ENCODE data around the gene RELA. TPM values are rescaled to one million over a fixed set of nuclear protein-coding genes. Genes with fewer than 3 reads are reported as not detected.

Gene RELA
- total and polyA plus RNA-seq, 10 of the 15 experiments (the other 5 are each of a cell fraction or from before 2014, with no cell fraction given): 5.1 to 56.4 (median 34.2) TPM

- in situ Hi-C loops (cut with MboI): no loop called here
Measured at GRCh38 chr11:65634109-65634436, 28.6 kb downstream of the RELA start.

More at GRCh38 chr11:65634109-65634436, 28.6 kb downstream of the RELA start:
- no peaks in the 10 kb centered on the region for H3K9me3 ChIP-seq (replicated peaks; ENCODE audit: control insufficient read depth, insufficient read depth, low read length)
- ChIA-PET CTCF (interaction anchor here (0.6 kb wide), 1 partner anchor 290 kb away, joined by 3 read pairs; no protein-coding TSS in a partner anchor), SMC1A (ENCODE audit: uncharacterized antibody, unreplicated experiment) (no interaction called here), POLR2A (no interaction called here), RAD21 (ENCODE audit: unreplicated experiment) (no interaction called here)
- DNase-seq (ENCODE audit: low read depth, low spot score) (no peak), ATAC-seq (no peak), FAIRE-seq (no peak)
- no peak overlapping the region for H3K4me2 ChIP-seq (ENCODE audit: control insufficient read depth, insufficient read depth)
- no peaks in the 10 kb centered on the region for H3K27me3 ChIP-seq (replicated peaks in 1 of 2; ENCODE audit: control insufficient read depth in 2 of 2, insufficient read depth in 2 of 2, low read length in 1 of 2)
- H3K4me3 ChIP-seq: no peak overlapping the region
- intact Hi-C loops (cut with micrococcal nuclease; ENCODE audit: unreplicated experiment): no loop called here
- peaks cover 9% of the 10 kb centered on the region for H3K79me2 ChIP-seq (ENCODE audit: control insufficient read depth, insufficient read depth, low read length)
- no peak overlapping the region for H3K9ac ChIP-seq (ENCODE audit: control insufficient read depth, insufficient read depth, low read length)
- no peaks in the 10 kb centered on the region for H4K20me1 ChIP-seq (ENCODE audit: control insufficient read depth, insufficient read depth)
- peaks cover 22 to 41% of the 10 kb centered on the region in 2 experiments for H3K36me3 ChIP-seq (ENCODE audit: control insufficient read depth in 2 of 2, insufficient read depth in 2 of 2, low read length in 1 of 2)
- peaks cover 4% of the 10 kb centered on the region; the same call in 1 of the 2 replicates for H3K4me1 ChIP-seq (ENCODE audit: control insufficient read depth, insufficient read depth, low read length)
- H2AFZ ChIP-seq (ENCODE audit: control insufficient read depth, low read depth, low read length): no peak overlapping the region
- BruUV-seq (replicated peaks): no TSS peak
- no peak overlapping the region for H3K27ac ChIP-seq (ENCODE audit: control insufficient read depth, insufficient read depth)
- TF ChIP-seq CEBPB (IDR thresholded peaks at IDR 0.05; ENCODE audit: borderline replicate concordance in 1 of 2, low read depth in 2 of 2, low read length in 2 of 2) (no peak), ZBTB11 (CRISPR knock-in tag; IDR thresholded peaks at IDR 0.05) (no peak), ASH2L (IDR thresholded peaks at IDR 0.05; ENCODE audit: borderline replicate concordance, low read depth) (no peak), BMI1 (IDR thresholded peaks at IDR 0.05; ENCODE audit: borderline replicate concordance) (no peak), IKZF1 (conservative IDR thresholded peaks at IDR 0.05) (no peak), JUNB (IDR thresholded peaks at IDR 0.05) (no peak)
- TF ChIP-seq, protein P1, sequence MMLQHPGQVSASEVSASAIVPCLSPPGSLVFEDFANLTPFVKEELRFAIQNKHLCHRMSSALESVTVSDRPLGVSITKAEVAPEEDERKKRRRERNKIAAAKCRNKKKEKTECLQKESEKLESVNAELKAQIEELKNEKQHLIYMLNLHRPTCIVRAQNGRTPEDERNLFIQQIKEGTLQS (IDR thresholded peaks at IDR 0.05; ENCODE audit: borderline replicate concordance, extremely low read depth, low read depth, low read length): no peak
- TF ChIP-seq, protein P2, sequence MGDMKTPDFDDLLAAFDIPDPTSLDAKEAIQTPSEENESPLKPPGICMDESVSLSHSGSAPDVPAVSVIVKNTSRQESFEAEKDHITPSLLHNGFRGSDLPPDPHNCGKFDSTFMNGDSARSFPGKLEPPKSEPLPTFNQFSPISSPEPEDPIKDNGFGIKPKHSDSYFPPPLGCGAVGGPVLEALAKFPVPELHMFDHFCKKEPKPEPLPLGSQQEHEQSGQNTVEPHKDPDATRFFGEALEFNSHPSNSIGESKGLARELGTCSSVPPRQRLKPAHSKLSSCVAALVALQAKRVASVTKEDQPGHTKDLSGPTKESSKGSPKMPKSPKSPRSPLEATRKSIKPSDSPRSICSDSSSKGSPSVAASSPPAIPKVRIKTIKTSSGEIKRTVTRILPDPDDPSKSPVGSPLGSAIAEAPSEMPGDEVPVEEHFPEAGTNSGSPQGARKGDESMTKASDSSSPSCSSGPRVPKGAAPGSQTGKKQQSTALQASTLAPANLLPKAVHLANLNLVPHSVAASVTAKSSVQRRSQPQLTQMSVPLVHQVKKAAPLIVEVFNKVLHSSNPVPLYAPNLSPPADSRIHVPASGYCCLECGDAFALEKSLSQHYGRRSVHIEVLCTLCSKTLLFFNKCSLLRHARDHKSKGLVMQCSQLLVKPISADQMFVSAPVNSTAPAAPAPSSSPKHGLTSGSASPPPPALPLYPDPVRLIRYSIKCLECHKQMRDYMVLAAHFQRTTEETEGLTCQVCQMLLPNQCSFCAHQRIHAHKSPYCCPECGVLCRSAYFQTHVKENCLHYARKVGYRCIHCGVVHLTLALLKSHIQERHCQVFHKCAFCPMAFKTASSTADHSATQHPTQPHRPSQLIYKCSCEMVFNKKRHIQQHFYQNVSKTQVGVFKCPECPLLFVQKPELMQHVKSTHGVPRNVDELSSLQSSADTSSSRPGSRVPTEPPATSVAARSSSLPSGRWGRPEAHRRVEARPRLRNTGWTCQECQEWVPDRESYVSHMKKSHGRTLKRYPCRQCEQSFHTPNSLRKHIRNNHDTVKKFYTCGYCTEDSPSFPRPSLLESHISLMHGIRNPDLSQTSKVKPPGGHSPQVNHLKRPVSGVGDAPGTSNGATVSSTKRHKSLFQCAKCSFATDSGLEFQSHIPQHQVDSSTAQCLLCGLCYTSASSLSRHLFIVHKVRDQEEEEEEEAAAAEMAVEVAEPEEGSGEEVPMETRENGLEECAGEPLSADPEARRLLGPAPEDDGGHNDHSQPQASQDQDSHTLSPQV (IDR thresholded peaks at IDR 0.05): no peak
- TF ChIP-seq, protein P3, sequence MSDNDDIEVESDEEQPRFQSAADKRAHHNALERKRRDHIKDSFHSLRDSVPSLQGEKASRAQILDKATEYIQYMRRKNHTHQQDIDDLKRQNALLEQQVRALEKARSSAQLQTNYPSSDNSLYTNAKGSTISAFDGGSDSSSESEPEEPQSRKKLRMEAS (IDR thresholded peaks at IDR 0.05; ENCODE audit: low read depth, low read length): no peak
- 91% methylated on average over 14 of the region's 14 CpGs for WGBS (ENCODE audit: insufficient coverage, insufficient replicate concordance, low lambda C conversion rate, missing lambda C conversion rate)
